ENCODE results near the gene DDX21.
A peak's percentile ranks its signal among the peaks of the same experiment; 100 is the strongest.
"Not testable (repeated sequence)": the region's sequence is repeated elsewhere in the genome, so short reads cannot be mapped to it uniquely, and the experiment has no call there.

The DDX21 gene

DNA sequence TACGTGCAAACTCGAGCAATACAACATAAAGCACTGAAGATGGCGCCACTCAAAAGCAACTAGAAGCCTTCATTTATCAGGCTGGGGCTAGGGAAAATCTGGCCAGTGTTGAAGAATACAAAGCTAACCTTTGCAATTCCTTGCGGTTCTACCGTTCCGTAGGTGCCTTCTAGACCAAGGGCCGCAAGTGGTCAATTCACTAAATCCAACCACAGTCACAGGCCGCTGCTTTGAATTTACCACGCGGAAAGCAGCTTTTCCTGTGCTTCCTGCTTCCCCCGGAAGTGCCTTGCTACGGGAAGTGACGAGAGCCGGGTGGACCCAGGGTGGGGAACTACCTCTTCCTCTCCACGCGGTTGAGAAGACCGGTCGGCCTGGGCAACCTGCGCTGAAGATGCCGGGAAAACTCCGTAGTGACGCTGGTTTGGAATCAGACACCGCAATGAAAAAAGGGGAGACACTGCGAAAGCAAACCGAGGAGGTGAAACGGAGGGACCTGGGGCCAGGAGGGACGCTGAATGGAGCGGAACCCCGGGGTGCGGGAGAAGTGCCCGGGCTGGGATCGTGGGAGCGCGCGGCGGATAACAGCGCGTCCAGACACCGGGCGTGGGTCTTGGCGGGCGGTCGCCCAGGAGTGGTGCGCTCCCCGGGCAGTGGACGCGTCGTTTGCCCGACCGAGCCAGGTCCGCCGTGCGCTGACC is at the start of gene DDX21:
Gene DDX21, plus strand, starts transcription at position 339 of the 701 bp plus-strand sequence. Its CDS starts 56 bp downstream, at position 395.
- DNase-seq: peak; percentile 80 to 89 (median 81)

DNA sequence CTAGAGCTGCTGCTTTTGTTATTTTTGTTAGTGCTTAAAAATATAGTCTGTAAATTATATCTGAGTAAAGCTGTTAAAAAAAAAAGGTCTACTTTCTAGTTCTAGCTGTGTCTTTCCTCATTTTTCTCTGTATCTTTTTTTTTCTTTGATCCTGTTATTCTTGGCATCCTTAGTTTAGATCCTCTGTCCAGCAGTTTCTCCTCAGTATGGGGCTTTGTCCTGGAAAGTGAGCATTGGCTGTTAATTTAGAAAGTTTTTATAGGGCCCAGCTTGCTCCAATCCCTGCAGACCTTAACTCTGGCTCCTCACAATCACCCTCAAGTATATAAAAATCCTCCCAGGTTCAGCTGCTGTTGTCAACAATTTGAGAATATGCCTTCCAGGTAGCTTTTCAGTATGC is 31.4 kb upstream of the DDX21 start:
- DNase-seq: no peak

DNA sequence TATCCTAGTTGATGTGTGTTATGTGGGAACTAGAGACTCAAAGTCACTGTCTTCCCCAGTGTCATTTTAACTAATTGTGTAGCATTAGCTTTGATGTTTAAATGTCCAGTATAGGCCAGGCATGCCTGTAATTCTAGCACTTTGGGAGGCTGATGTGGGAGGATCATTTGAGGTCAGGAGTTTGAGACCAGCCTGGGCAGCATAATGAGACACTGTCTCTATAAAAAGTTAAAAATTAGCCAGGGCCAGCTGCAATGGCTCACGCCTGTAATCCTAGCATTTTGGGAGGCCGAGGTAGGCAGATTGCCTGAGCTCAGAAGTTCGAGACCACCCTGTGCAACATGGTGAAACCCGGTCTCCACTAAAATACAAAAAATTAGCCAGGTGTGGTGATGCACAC is 30.5 kb upstream of the DDX21 start:
- no peak for DNase-seq

DNA sequence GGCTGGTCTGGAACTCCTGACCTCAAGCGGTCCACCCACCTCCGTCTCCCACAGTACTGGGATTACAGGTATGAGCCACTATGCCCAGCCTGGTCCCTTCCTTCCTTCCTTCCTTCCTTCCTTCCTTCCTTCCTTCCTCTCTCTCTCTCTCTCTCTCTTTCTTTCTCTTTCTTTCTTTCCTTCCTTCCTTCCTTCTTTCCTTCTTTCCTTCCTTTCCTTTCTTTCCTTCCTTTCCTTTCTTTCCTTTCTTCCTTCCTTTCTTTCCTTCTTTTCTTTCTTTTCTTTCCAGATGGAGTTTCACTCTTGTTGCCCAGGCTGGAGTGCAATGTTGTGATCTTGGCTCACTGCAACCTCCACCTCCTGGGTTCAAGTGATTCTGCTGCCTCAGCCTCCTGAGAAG is 26.8 kb upstream of the DDX21 start:
- not testable (repeated sequence) for DNase-seq

DNA sequence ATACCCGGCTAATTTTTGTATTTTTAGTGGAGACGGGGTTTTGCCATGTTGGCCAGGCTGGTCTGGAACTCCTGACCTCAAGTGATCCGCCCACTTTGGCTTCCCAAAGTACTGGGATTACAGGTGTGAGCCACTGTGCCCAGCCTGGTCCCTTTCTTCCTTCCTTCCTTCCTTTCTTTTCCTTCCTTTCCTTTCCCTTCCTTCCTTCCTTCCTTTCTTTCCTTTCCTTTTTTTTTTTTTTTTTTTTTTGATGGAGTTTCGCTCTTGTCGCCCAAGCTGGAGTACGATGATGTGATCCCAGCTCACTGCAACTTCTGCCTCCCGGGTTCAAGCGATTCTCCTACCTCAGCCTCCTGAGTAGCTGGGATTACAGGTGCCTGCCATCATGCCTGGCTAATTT is 26.1 kb upstream of the DDX21 start:
- DNase-seq: not testable (repeated sequence)

DNA sequence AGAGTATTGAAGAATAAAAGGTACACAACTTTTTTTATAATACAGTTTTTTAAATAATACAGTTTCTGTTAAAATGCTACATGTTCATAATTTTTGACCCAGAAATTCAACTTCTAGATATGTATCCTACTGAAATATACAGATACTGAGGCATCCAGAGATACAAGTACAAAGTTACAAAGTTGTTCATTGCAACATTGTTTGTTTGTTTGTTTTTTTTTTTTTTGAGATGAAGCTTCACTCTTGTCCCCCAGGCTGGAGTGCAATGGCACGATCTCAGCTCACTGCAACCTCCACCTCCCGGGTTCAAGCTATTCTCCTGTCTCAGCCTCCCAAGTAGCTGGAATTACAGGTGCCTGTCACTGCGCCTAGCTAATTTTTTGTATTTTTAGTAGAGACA is 23.1 kb upstream of the DDX21 start:
- DNase-seq: not testable (repeated sequence)

DNA sequence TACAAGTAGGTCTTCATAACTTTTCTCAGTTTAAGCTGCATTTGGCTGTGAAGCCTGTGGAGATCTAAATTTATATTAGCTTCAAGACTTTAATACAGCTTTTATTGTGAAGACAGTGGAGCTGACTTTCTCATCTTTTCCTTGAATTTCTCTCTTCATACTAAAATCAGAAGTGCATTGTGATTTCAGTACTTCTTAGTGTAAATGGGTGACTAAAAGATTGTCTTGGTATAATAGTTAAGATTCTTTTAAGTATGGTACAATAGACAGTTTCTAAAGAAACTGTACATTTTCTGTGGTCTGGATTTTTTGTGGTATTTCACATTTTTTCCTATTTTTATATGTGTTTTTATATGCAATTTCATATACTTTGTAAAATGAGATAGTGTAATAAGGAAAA is 21.0 kb upstream of the DDX21 start:
- DNase-seq: no peak

DNA sequence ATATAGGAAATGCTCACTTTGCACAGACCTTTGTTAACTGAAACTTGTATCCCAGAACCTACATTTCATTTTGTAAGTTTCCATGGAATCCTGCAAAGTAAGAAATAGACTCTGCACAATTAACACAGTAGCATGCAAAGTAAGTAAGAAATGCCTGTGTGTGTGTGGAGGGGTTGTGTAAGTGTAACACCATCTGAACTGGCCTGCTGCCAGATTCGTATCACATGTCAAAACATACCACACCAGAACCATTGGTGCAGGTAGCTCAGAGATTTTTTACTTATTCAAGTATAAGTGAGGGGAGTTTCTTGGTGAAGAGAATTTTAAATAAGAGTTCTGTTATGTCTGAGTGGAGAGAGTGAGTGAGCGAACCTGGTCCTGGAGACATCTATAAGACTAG is 17.9 kb upstream of the DDX21 start:
- DNase-seq: no peak

DNA sequence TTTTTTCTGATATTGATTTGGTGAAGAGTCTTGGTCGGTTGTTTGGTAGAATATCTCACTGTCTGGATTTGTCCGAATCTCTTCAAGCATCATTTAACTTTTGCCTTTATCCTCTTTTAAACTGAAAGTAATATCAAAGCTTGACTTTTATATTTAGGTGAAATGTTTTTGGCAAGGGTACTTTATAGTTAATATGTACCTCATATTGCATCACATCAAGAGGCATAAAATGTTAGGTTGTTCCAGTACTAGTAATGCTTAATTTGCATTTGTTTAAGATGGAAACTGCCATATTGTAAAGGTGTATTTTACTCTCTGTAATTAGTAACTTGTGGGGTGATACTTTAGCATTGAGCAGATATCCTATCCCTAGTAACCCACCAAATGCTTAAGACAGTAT is 17.1 kb upstream of the DDX21 start:
- DNase-seq: no peak

DNA sequence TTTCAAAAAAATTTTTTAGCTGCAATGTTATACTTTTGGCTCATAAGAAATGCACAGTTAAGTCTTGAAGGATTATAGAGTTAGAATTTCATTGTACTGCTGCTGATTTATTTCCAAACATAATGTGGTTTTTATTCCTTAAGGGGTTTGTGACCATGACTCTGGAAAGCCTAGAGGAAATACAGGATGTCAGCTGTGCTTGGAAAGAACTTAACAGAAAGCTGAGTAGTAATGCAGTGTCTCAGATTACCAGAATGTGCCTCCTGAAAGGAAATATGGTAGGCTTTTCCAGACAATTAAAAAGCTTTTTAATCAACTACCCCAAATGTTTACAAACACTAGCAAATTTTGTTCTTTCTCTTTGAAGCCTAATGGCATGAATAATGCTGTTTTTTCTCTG is 15.1 kb upstream of the DDX21 start:
- DNase-seq: not testable (repeated sequence)

DNA sequence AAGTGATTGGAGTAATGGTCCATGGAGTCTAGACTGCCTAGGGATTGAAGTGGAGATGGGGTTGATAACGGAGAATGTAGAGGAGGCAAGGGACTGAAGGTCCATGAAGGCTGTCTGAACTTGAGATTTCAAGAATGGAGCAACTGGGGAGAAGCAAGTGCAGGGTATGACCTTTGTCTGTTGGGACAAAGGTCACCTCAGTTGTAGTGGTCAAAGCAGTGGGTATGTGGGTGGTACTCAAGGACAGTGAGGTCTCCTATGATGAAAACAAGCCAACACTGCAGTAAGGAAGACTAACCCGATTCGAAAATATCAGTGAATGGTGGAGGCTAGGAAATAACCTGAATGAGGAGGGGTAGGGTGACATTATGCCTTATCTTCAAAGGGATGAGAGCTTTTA is 5.4 kb upstream of the DDX21 start:
- no peak for DNase-seq

DNA sequence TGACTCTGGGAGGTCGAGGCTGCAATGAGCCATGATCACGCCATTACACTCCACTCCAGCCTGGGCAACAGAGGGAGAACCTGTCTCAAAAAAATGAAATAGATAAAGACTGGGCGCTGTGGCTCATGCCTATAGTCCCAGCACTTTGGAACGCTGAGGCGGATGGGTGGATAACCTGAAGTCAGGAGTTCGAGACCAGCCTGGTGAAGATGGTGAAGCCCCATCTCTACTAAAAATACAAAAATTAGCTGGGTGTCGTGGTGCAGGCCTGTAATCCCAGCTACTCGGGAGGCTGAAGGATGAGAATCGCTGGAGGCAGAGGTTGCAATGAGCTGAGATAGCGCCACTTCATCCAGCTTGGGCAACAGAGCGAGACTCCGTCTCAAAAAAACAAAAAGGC is 1.1 kb upstream of the DDX21 start:
- DNase-seq: no peak

DNA sequence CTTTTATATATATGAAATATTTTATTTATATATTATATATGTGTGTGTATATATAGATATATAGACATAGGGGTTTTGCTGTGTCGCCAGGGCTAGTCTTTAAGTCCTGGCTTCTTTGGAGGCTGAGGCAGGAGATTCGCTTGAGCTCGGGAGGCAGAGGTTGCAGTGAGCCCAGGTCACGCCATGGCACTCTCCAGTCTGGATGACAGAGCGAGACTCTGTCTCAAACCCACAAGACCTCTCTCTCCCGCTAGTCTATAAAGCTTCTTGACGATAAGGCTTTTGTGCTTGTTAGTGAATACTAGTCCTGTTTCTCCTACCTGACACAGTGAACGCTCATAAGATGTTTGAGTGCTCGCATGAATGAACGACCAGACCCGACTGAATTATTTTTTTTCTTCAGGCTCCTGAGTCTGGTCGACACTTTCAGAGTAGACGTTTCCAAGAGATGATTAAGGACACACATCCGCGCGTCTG is 577 bp upstream of the DDX21 start:
- DNase-seq: no peak

DNA sequence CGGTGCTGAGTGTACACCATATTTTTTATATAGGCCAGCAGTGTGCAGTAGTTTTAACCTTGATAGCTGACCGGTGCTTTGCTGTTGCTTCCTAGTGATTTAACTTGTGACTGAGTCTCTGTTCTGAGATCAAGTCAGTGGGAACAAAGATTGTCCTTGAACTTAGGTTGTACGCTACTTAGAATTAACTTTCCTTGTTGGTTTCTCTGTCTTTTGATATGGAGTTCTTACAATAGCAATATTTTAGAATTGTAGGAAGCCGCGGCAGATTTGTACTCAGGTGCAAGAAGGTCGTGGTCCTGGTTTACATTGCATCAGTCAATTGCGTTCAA is 1.3 kb downstream of the DDX21 start:
- DNase-seq: no peak

DNA sequence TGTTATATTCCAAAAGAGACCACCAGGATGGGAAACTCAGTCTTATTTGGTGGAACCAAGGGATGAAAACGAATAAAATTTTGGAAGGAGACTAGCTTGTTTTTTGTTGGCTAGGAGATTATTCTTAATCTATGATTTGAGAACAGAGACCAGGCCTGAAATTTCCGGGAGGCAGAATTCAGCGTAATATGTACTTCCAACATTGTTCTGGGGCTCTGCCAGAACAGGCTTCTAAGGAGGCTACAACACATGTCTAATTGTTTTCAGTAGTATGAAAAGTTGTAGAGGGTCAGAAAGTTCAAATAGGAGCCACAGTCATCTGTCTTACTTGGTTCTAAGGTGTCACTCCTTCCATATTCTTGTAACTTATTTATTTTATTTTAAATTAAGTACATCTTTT is 1.7 kb downstream of the DDX21 start:
- DNase-seq: no peak

DNA sequence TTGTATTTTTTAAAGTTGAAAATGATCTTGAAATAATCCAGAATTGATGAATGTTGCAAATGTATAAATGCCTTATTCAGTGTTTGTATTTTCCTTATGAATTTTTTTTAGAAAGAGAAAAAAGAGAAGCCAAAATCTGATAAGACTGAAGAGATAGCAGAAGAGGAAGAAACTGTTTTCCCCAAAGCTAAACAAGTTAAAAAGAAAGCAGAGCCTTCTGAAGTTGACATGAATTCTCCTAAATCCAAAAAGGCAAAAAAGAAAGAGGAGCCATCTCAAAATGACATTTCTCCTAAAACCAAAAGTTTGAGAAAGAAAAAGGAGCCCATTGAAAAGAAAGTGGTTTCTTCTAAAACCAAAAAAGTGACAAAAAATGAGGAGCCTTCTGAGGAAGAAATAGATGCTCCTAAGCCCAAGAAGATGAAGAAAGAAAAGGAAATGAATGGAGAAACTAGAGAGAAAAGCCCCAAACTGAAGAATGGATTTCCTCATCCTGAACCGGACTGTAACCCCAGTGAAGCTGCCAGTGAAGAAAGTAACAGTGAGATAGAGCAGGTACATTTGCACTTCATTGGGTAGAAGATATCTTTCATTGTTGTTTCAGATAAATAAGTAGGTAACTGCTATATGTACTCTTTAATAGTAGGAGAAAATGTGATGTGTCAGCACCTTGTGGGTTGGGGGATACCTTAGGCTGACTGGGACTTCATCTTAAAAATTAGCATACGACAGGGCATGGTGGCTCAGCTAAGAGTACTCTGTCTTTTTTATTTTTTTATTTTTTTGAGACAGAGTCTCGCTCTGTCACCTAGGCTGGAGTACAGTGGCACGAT is 3.9 kb downstream of the DDX21 start:
- DNase-seq: no peak

DNA sequence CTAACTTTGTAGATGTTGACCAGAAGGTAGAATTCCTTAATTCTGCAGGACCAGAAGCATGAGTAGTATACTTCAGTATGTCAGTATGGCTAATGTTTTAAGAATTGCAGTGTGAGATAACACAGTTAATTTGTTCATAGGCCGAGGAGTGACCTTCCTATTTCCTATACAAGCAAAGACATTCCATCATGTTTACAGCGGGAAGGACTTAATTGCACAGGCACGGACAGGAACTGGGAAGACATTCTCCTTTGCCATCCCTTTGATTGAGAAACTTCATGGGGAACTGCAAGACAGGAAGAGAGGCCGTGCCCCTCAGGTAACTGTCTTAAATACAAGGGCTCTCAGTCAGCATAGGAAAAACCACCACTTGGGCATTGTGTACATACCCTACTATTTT is 7.2 kb downstream of the DDX21 start:
- DNase-seq: no peak

DNA sequence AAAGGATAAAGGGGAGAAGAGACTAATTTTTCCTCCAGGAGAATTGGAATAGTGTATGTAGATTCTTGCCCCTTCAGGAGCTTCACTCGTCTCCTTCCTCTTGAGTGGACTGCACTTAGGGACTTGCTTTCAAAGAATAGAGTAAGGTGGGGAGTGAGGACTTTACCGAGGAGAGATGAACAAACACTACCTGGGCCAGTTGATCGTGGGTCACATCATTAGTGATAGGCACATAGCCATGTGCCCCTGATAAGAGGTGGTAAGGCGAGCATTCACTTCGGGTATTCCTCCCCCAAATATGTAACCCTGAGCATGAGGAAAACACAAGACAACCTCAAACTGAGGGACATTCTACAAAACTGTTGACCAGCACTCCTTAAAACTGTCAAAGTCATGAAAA is 18.0 kb downstream of the DDX21 start:
- DNase-seq: no peak

DNA sequence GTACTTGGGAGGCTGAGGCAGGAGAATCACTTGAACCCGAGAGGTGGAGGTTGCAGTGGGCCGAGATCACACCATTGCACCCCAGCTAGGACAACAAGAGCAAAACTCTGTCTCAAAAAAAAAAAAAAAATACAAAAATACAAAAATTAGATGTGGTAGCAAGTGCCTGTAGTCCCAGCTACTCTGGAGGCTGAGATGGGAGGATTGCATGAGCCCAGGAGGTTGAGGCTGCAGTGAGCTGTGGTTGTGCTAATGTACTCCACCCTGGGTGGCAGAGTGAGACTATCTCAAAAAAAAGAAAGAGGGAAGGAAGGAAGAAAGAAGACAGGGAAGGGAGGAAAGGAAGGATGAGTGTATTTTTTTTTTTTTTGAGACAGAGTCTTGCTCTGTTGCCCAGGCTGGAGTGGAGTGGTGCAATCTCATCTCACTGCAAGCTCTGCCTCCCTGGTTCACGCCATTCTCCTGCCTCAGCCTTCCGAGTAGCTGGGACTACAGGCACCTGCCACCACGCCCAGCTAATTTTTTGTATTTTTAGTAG is 20.0 kb downstream of the DDX21 start:
- DNase-seq: not testable (repeated sequence)

DNA sequence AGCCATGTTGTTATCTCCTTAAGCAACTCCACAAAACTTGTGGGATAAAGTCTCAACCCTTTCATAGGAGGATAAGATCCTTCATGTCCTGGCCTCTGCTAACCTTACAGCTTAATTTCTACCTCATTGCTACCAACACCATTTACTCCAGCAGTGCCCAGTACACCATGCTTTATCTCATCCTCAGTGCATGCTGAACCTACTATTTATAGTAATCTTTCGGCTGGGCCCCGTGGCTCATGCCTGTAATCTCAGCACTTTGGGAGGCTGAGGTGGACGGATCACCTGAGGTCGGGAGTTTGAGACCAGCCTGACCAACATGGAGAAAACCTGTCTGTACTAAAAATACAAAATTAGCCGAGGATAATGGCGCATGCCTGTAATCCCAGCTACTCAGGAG is 23.8 kb downstream of the DDX21 start:
- DNase-seq: not testable (repeated sequence)

DNA sequence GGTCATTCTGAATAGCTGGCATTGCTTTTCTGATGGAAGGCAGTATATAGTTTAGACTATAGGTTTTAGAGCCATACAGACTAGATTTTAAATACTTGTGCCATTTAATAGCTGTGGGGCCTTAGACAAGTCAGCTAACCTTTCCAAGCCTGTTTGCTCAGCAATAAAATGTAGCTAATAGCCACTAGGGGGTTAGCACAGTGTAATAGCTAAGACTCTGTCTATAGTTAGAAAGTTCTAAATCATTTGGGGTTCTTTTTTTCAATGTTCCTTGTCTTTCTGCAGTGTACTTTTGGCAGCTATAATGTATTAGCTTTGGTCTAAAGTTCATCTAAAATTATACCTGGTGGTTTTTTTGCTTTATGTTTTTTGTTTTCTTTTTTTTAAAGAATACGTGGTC is 25.1 kb downstream of the DDX21 start:
- DNase-seq: no peak

DNA sequence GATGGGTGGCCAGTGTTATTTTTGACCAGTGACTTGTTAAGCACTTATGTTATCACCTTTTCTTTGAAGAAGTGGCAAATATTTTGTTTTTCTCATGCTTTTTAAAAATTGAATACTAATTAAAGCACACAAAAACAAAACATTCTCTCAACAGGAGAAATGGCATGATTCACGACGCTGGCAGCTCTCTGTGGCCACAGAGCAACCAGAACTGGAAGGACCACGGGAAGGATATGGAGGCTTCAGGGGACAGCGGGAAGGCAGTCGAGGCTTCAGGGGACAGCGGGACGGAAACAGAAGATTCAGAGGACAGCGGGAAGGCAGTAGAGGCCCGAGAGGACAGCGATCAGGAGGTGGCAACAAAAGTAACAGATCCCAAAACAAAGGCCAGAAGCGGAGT is 26.4 kb downstream of the DDX21 start:
- DNase-seq: peak in 1 of 3 experiments; percentile 1

DNA sequence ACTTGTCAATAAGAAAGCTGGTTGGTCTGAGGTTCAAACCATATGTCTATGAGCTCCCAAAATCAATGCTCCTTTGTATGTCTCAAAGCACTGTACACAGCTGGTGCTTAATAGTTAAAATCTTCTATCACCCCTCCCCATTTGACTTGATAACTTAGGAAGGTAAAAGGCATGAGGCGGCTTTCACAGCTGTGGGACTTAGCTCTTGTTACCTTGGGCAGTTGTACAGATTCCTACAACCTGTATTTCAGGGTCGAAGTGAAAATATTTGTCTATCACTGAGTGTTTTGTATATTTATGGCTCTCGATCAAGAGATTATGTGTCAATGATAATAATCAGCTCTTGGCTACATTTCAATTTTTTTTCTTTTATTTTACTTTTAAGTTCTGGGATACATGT is 31.6 kb downstream of the DDX21 start:
- no peak for DNase-seq

Measured in NCI-H1417 (cell line).